GM12878 (cell line): ENCODE data around the gene CNTRL. TPM values are rescaled to one million over a fixed set of nuclear protein-coding genes. Genes with fewer than 3 reads are reported as not detected.

ENCODE experiments used
- ASH2L ChIP-seq: fragments of 300-600, 200-600 bp; sonication (generic); IDR thresholded peaks from 2 replicates; pipeline ENCODE4 v1.6.1; 2017; ENCODE audit warnings: low read depth, mild to moderate bottlenecking, borderline replicate concordance
- CHD2 ChIP-seq: IDR thresholded peaks from 2 replicates; pipeline ENCODE4 v1.6.1; 2011; ENCODE audit warnings: low read depth, low read length, improper control_type of control experiment, borderline replicate concordance
- EED ChIP-seq: sonication (generic); IDR thresholded peaks from 2 replicates; pipeline ENCODE4 v1.6.1; 2016; ENCODE audit warnings: antibody characterized with exemption, low read depth
- EZH2 ChIP-seq: IDR thresholded peaks from 2 replicates; pipeline ENCODE4 v1.6.1; 2012; ENCODE audit warnings: low read depth, mild to moderate bottlenecking, control low read depth, inconsistent platforms, low read length, borderline replicate concordance; ENCODE audit not compliant: control insufficient read depth
- FOXM1 ChIP-seq: IDR thresholded peaks from 2 replicates; pipeline ENCODE4 v1.6.1; 2012; ENCODE audit warnings: low read depth, mild to moderate bottlenecking, inconsistent platforms, low read length, moderate library complexity
- LARP7 ChIP-seq: fragments of 450-650 bp; IDR thresholded peaks from 2 replicates; pipeline ENCODE4 v1.6.1; 2017; ENCODE audit warnings: mild to moderate bottlenecking
- MEF2A ChIP-seq: IDR thresholded peaks from 2 replicates; pipeline ENCODE4 v1.6.1; 2011; ENCODE audit warnings: low read depth, mild to moderate bottlenecking, low read length, moderate library complexity; ENCODE audit not compliant: insufficient read depth
- MXI1 ChIP-seq: fragments of 150-350 bp; IDR thresholded peaks from 2 replicates; pipeline ENCODE4 v1.6.1; 2011; ENCODE audit warnings: low read depth, mild to moderate bottlenecking, inconsistent platforms, low read length, improper control_type of control experiment
- NBN ChIP-seq: fragments of 450-650 bp; IDR thresholded peaks from 2 replicates; pipeline ENCODE4 v1.6.1; 2016
- NFIC ChIP-seq: IDR thresholded peaks from 2 replicates; pipeline ENCODE4 v1.6.1; 2012; ENCODE audit warnings: low read depth, mild to moderate bottlenecking, inconsistent platforms, low read length, moderate library complexity
- NR2C1 ChIP-seq: fragments of 450-650 bp; IDR thresholded peaks from 2 replicates; pipeline ENCODE4 v1.6.1; 2017; ENCODE audit warnings: antibody characterized with exemption, mild to moderate bottlenecking, moderate library complexity
- NR2F1 ChIP-seq: fragments of 450-650 bp; conservative IDR thresholded peaks from 2 replicates; pipeline ENCODE4 v1.6.1; 2017; ENCODE audit warnings: mild to moderate bottlenecking
- PAX8 ChIP-seq: fragments of 450-650 bp; IDR thresholded peaks from 2 replicates; pipeline ENCODE4 v1.6.1; 2017; ENCODE audit warnings: mild to moderate bottlenecking, moderate library complexity
- PML ChIP-seq: IDR thresholded peaks from 2 replicates; pipeline ENCODE4 v1.6.1; 2012; ENCODE audit warnings: low read length, inconsistent platforms
- POLR2AphosphoS2 ChIP-seq: IDR thresholded peaks from 2 replicates; pipeline ENCODE4 v1.6.1; 2011; ENCODE audit warnings: low read depth, mild to moderate bottlenecking, low read length, improper control_type of control experiment, moderate library complexity
- POLR2AphosphoS5 ChIP-seq: IDR thresholded peaks from 2 replicates; pipeline ENCODE4 v1.6.1; 2011; ENCODE audit warnings: mild to moderate bottlenecking, low read length, inconsistent platforms
- RUNX3 ChIP-seq: IDR thresholded peaks from 2 replicates; pipeline ENCODE4 v1.6.1; 2012; ENCODE audit warnings: low read length, inconsistent platforms
- SMARCA5 ChIP-seq: fragments of 450-650 bp; IDR thresholded peaks from 2 replicates; pipeline ENCODE4 v1.6.1; 2017; ENCODE audit warnings: mild to moderate bottlenecking
- SP1 ChIP-seq: IDR thresholded peaks from one replicate; pipeline ENCODE4 v1.6.1; 2011; ENCODE audit warnings: low read depth, low read length
- STAT3 ChIP-seq: IDR thresholded peaks from 2 replicates; pipeline ENCODE4 v1.6.1; 2011; ENCODE audit warnings: low read depth, low read length, improper control_type of control experiment
- TBL1XR1 ChIP-seq: IDR thresholded peaks from 2 replicates; pipeline ENCODE4 v1.6.1; 2012; ENCODE audit warnings: low read depth, low read length, improper control_type of control experiment
- TCF12 ChIP-seq: IDR thresholded peaks from 2 replicates; pipeline ENCODE4 v1.6.1; 2011; ENCODE audit warnings: low read depth, mild to moderate bottlenecking, low read length
- ZNF207 ChIP-seq: fragments of 450-650 bp; IDR thresholded peaks from 2 replicates; pipeline ENCODE4 v1.6.1; 2014; ENCODE audit warnings: antibody characterized with exemption, mild to moderate bottlenecking, borderline replicate concordance
- ZSCAN29 ChIP-seq: fragments of 450-650 bp; IDR thresholded peaks from 2 replicates; pipeline ENCODE4 v1.6.1; 2017; ENCODE audit warnings: mild to moderate bottlenecking, moderate library complexity
- ZZZ3 ChIP-seq: IDR thresholded peaks from 2 replicates; pipeline ENCODE4 v1.6.1; 2011; ENCODE audit warnings: low read depth; ENCODE audit not compliant: control insufficient read depth, insufficient read length
- polyA plus RNA-seq, 11 experiments: library from polyadenylated mRNA; depleted of rRNA in 4 of 11; unstranded in 6 of 11; stranded (reverse) in 5 of 11; fragments of >200 nt; fragmentation: Nextera tagmentation in 4 of 11; fragmentation: Illumina TruSeq in 1 of 11; extraction: Ambion mirVana in 4 of 11; extraction: Trizol in 1 of 11; gene quantifications; 1 replicate in 1 of 11; 2 replicates in 10 of 11; pipeline versions ENCODE4 v1.2.1 to v1.2.3, GENCODE V29; 2011 to 2016; ENCODE audit warnings: inconsistent platforms in 2 of 11, missing spikeins in 2 of 11, low read depth in 1 of 11
- total RNA-seq, 4 experiments: library from RNA; depleted of rRNA in 3 of 4; stranded (reverse); fragments of >200 nt in 3 of 4; fragmentation: Illumina TruSeq in 1 of 4; extraction: Trizol in 1 of 4; gene quantifications; 2 replicates each; pipeline versions ENCODE4 v1.2.1 to v1.2.3, GENCODE V29; 2013 to 2021
- TF ChIP-seq, protein P1 (sequence below): fragments of 450-650 bp; IDR thresholded peaks from 2 replicates; pipeline ENCODE4 v1.6.1; 2018; ENCODE audit warnings: mild to moderate bottlenecking, low read depth, moderate library complexity; ENCODE audit not compliant: partially characterized antibody
- TF ChIP-seq, protein P2 (sequence below): fragments of 450-650 bp; IDR thresholded peaks from 2 replicates; pipeline ENCODE4 v1.6.1; 2017; ENCODE audit warnings: mild to moderate bottlenecking, moderate library complexity

The CNTRL gene
- total and polyA plus RNA-seq, 10 of the 15 experiments (the other 5 are each of a cell fraction or from before 2014, with no cell fraction given): 20.0 to 65.4 (median 38.8) TPM

DNA sequence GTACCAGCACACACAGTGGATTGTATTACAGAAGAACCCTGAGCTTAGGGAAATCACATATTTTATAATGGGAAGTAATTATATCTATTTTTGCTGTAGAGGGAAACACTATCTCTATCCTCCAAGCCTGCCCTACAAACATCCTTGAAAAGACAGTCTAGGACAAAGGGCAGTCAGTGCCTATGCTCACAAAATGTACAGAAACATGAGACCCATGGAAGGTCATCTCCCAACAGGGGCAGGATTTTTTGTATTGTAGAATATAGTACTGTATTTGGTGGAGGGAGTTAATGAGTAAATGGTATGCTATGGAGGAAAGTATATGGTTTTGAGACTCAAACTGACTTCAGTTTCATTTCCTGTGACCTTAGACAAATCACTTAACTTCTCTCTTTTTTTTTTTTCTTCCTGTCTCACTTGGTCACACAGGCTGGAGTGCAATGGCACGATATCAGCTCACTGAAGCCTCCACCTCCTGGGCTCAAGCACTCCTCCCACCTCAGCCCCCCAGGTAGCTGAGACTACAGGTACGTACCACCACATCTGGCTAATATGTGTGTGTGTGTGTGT lies 132.7 kb downstream of the CNTRL start (continued):
- no peak for TF ChIP-seq MXI1
- no peak for TF ChIP-seq ASH2L
- no peak for TF ChIP-seq STAT3
- TF ChIP-seq EED: no peak; the same call in 1 of the 2 replicates
- TF ChIP-seq RUNX3: peak; percentile 62; the same call in 1 of the 2 replicates
- TF ChIP-seq MEF2A: 0 out of 2 replicates have a peak, but pooled peaks have one; percentile 16
- TF ChIP-seq POLR2AphosphoS2: no peak
- TF ChIP-seq FOXM1: no peak
- TF ChIP-seq POLR2AphosphoS5: no peak
- no peak for TF ChIP-seq PML
- TF ChIP-seq ZSCAN29: no peak
- TF ChIP-seq TCF12: no peak
- TF ChIP-seq SMARCA5: no peak
- TF ChIP-seq, protein P1, sequence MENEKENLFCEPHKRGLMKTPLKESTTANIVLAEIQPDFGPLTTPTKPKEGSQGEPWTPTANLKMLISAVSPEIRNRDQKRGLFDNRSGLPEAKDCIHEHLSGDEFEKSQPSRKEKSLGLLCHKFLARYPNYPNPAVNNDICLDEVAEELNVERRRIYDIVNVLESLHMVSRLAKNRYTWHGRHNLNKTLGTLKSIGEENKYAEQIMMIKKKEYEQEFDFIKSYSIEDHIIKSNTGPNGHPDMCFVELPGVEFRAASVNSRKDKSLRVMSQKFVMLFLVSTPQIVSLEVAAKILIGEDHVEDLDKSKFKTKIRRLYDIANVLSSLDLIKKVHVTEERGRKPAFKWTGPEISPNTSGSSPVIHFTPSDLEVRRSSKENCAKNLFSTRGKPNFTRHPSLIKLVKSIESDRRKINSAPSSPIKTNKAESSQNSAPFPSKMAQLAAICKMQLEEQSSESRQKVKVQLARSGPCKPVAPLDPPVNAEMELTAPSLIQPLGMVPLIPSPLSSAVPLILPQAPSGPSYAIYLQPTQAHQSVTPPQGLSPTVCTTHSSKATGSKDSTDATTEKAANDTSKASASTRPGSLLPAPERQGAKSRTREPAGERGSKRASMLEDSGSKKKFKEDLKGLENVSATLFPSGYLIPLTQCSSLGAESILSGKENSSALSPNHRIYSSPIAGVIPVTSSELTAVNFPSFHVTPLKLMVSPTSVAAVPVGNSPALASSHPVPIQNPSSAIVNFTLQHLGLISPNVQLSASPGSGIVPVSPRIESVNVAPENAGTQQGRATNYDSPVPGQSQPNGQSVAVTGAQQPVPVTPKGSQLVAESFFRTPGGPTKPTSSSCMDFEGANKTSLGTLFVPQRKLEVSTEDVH: no peak
- no peak for TF ChIP-seq SP1
- TF ChIP-seq NFIC: peak; percentile 55; the same call in 1 of the 2 replicates
- TF ChIP-seq NR2F1: peak; percentile 62; the same call in 1 of the 2 replicates
- TF ChIP-seq NR2C1: no peak
- no peak for TF ChIP-seq LARP7
- TF ChIP-seq CHD2: no peak
- TF ChIP-seq PAX8: no peak
- no peak for TF ChIP-seq EZH2
- TF ChIP-seq ZZZ3: no peak
- TF ChIP-seq NBN: peak; percentile 76
- TF ChIP-seq TBL1XR1: no peak
- no peak for TF ChIP-seq ZNF207
- TF ChIP-seq, protein P2, sequence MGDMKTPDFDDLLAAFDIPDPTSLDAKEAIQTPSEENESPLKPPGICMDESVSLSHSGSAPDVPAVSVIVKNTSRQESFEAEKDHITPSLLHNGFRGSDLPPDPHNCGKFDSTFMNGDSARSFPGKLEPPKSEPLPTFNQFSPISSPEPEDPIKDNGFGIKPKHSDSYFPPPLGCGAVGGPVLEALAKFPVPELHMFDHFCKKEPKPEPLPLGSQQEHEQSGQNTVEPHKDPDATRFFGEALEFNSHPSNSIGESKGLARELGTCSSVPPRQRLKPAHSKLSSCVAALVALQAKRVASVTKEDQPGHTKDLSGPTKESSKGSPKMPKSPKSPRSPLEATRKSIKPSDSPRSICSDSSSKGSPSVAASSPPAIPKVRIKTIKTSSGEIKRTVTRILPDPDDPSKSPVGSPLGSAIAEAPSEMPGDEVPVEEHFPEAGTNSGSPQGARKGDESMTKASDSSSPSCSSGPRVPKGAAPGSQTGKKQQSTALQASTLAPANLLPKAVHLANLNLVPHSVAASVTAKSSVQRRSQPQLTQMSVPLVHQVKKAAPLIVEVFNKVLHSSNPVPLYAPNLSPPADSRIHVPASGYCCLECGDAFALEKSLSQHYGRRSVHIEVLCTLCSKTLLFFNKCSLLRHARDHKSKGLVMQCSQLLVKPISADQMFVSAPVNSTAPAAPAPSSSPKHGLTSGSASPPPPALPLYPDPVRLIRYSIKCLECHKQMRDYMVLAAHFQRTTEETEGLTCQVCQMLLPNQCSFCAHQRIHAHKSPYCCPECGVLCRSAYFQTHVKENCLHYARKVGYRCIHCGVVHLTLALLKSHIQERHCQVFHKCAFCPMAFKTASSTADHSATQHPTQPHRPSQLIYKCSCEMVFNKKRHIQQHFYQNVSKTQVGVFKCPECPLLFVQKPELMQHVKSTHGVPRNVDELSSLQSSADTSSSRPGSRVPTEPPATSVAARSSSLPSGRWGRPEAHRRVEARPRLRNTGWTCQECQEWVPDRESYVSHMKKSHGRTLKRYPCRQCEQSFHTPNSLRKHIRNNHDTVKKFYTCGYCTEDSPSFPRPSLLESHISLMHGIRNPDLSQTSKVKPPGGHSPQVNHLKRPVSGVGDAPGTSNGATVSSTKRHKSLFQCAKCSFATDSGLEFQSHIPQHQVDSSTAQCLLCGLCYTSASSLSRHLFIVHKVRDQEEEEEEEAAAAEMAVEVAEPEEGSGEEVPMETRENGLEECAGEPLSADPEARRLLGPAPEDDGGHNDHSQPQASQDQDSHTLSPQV: no peak
